Bronchus fibroblast of lung (primary cell): ENCODE data around the gene PDE4C. TPM values are rescaled to one million over a fixed set of nuclear protein-coding genes. Genes with fewer than 3 reads are reported as not detected.

ENCODE experiments used
- total RNA-seq: library from RNA; depleted of rRNA; stranded (reverse); fragments of >200 nt; gene quantifications from 2 replicates; pipeline ENCODE4 v1.2.3, GENCODE V29; 2015

PDE4C gene
- total RNA-seq: not detected in 2 replicates

GRCh38 chr19:18225702-18226468 is at the start of gene PDE4C:
TSS of gene PDE4C (minus strand) at chr19:18226438. CDS start at chr19:18226415, 23 bp downstream.

GRCh38 chr19:18274219-18274780 is 48.1 kb upstream of the PDE4C start, which contains the start of gene IQCN:
TSS of gene IQCN (minus strand) at chr19:18274452. CDS start at chr19:18269478, 4,974 bp downstream.

GRCh38 chr19:18203863-18204393 is 22.3 kb downstream of the PDE4C start, which contains the start of gene RAB3A:
TSS of gene RAB3A (minus strand) at chr19:18204042. CDS start at chr19:18202740, 1,302 bp downstream.

GRCh38 chr19:18192673-18193387 is 33.4 kb downstream of the PDE4C start, which contains the start of gene MPV17L2:
TSS of gene MPV17L2 (plus strand) at chr19:18193218. CDS start at chr19:18193282, 64 bp downstream.

Other genes starting within 250 kb of the PDE4C start
- 4.2 and 4.7 TPM in 2 replicates for gene ARRDC2, start 218.3 kb downstream of the PDE4C start, total RNA-seq
- gene IL12RB1, start 139.5 kb downstream of the PDE4C start, total RNA-seq: not detected in 2 replicates
- 2.7 and 3.4 TPM in 2 replicates for gene MAST3, start 128.7 kb downstream of the PDE4C start, total RNA-seq
- gene PIK3R2, start 73.3 kb downstream of the PDE4C start, total RNA-seq: 18.4 and 23.9 TPM in 2 replicates
- gene IFI30, start 52.6 kb downstream of the PDE4C start, total RNA-seq: under 0.01 and 0.15 TPM in 2 replicates
- gene MPV17L2, start 33.2 kb downstream of the PDE4C start, total RNA-seq: 24.0 and 29.0 TPM in 2 replicates
- 0.67 and 1.0 TPM in 2 replicates for gene RAB3A, start 22.4 kb downstream of the PDE4C start, total RNA-seq
- 0.30 and 0.50 TPM in 2 replicates for gene IQCN, start 48.0 kb upstream of the PDE4C start, total RNA-seq
- gene JUND, start 55.2 kb upstream of the PDE4C start, total RNA-seq: 288 and 304 TPM in 2 replicates
- 416 and 427 TPM in 2 replicates for gene LSM4, start 96.6 kb upstream of the PDE4C start, total RNA-seq
- gene PGPEP1, start 114.2 kb upstream of the PDE4C start, total RNA-seq: 6.1 and 8.7 TPM in 2 replicates
- 42.1 and 46.7 TPM in 2 replicates for gene GDF15, start 159.7 kb upstream of the PDE4C start, total RNA-seq
- 0.15 TPM in 1 of 2 replicates, not detected in the other for gene LRRC25, start 171.2 kb upstream of the PDE4C start, total RNA-seq
- 128 and 131 TPM in 2 replicates for gene SSBP4, start 193.0 kb upstream of the PDE4C start, total RNA-seq
- 29.9 and 43.0 TPM in 2 replicates for gene ISYNA1, start 211.7 kb upstream of the PDE4C start, total RNA-seq